Erythroblast (primary cell): Measurements from ENCODE around the gene TUBD1.

ENCODE experiments used
- GATA1 ChIP-seq: IDR thresholded peaks from 2 replicates; pipeline ENCODE4 v1.6.1; 2011; ENCODE audit warnings: low read depth, mild to moderate bottlenecking, control low read depth, low read length, moderate library complexity
- POLR2A ChIP-seq: IDR thresholded peaks from 2 replicates; pipeline ENCODE4 v1.6.1; 2011; ENCODE audit warnings: mild to moderate bottlenecking, low read length

GRCh38 chr17:59842901-59843652 lies 49.7 kb downstream of the TUBD1 start:
- TF ChIP-seq POLR2A = peak; percentile 88
- TF ChIP-seq GATA1 = no peak
